Liver (tissue), 9 donors: ENCODE data around the gene DIO1. TPM values are rescaled to one million over a fixed set of nuclear protein-coding genes. Genes with fewer than 3 reads are reported as not detected.
A peak's percentile ranks its signal among the peaks of the same experiment; 100 is the strongest.

Source experiments
- DNase-seq: peaks from one replicate; pipeline ENCODE4 v3.0.0-alpha.2; 2017; ENCODE audit warnings: low spot score
- H3K27ac ChIP-seq, 2 donors: one replicate each; pipeline ENCODE4 v1.7.0; 2013; ENCODE audit warnings: inconsistent platforms in 2 of 2, low read length in 2 of 2, control low read depth in 1 of 2, low read depth in 1 of 2, mild to moderate bottlenecking in 1 of 2
- H3K27me3 ChIP-seq, 4 donors: one replicate each; pipeline versions ENCODE4 v1.6.1 to v1.7.0; 2013; ENCODE audit warnings: low read length in 3 of 4, inconsistent platforms in 1 of 4, mild to moderate bottlenecking in 1 of 4, moderate library complexity in 1 of 4; ENCODE audit not compliant: control insufficient read depth in 4 of 4, insufficient read depth in 4 of 4
- H3K36me3 ChIP-seq, 4 donors: one replicate each; pipeline versions ENCODE4 v1.6.1 to v1.7.0; 2013; ENCODE audit warnings: low read length in 3 of 4, mild to moderate bottlenecking in 3 of 4, low read depth in 1 of 4, moderate library complexity in 1 of 4; ENCODE audit not compliant: control insufficient read depth in 4 of 4, insufficient read depth in 3 of 4
- H3K4me1 ChIP-seq, 4 donors: one replicate each; pipeline versions ENCODE4 v1.6.1 to v1.7.0; 2013; ENCODE audit warnings: low read length in 3 of 4, mild to moderate bottlenecking in 3 of 4, moderate library complexity in 1 of 4; ENCODE audit not compliant: control insufficient read depth in 4 of 4, insufficient read depth in 4 of 4
- H3K4me3 ChIP-seq, 3 donors: one replicate each; pipeline versions ENCODE4 v1.6.1 to v1.7.0; 2013; ENCODE audit warnings: low read length in 3 of 3, control low read depth in 1 of 3, low read depth in 1 of 3, mild to moderate bottlenecking in 1 of 3
- H3K9ac ChIP-seq, 2 donors: one replicate each; pipeline ENCODE4 v1.7.0; 2013; ENCODE audit warnings: low read length in 2 of 2, mild to moderate bottlenecking in 2 of 2, moderate library complexity in 2 of 2, control low read depth in 1 of 2, low read depth in 1 of 2
- H3K9me3 ChIP-seq, 4 donors: one replicate each; pipeline versions ENCODE4 v1.6.1 to v1.7.0; 2013; ENCODE audit warnings: low read length in 3 of 4; ENCODE audit not compliant: control insufficient read depth in 4 of 4
- ATF3 ChIP-seq: IDR thresholded peaks from 2 replicates; pipeline ENCODE4 v1.6.1; 2016; ENCODE audit warnings: antibody characterized with exemption
- EGR1 ChIP-seq, 2 donors: IDR thresholded peaks; 2 replicates each; pipeline ENCODE4 v1.6.1; 2016 to 2018; ENCODE audit warnings: antibody characterized with exemption in 2 of 2, low read depth in 2 of 2
- FOXA1 ChIP-seq: IDR thresholded peaks from 2 replicates; pipeline ENCODE4 v1.6.1; 2016; ENCODE audit warnings: antibody characterized with exemption
- FOXA2 ChIP-seq: IDR thresholded peaks from 2 replicates; pipeline ENCODE4 v1.6.1; 2016; ENCODE audit warnings: antibody characterized with exemption
- GABPA ChIP-seq, 2 donors: IDR thresholded peaks in 1 of 2; conservative IDR thresholded peaks in 1 of 2; 2 replicates each; pipeline ENCODE4 v1.6.1; 2016; ENCODE audit warnings: antibody characterized with exemption in 2 of 2, mild to moderate bottlenecking in 1 of 2, moderate library complexity in 1 of 2
- HNF4A ChIP-seq, 2 donors: conservative IDR thresholded peaks; 2 replicates each; pipeline ENCODE4 v1.6.1; 2016; ENCODE audit warnings: antibody characterized with exemption in 2 of 2, mild to moderate bottlenecking in 2 of 2
- HNF4G ChIP-seq: IDR thresholded peaks from 2 replicates; pipeline ENCODE4 v1.6.1; 2016; ENCODE audit warnings: antibody characterized with exemption
- JUND ChIP-seq, 2 donors: IDR thresholded peaks; 2 replicates each; pipeline ENCODE4 v1.6.1; 2016; ENCODE audit warnings: antibody characterized with exemption in 2 of 2
- MAX ChIP-seq: IDR thresholded peaks from 2 replicates; pipeline ENCODE4 v1.6.1; 2016; ENCODE audit warnings: antibody characterized with exemption
- NR2F2 ChIP-seq: IDR thresholded peaks from 2 replicates; pipeline ENCODE4 v1.6.1; 2016; ENCODE audit warnings: antibody characterized with exemption
- RAD21 ChIP-seq, 2 donors: IDR thresholded peaks; 2 replicates each; pipeline ENCODE4 v1.6.1; 2016; ENCODE audit warnings: antibody characterized with exemption in 2 of 2, mild to moderate bottlenecking in 2 of 2
- REST ChIP-seq: IDR thresholded peaks from 2 replicates; pipeline ENCODE4 v1.6.1; 2016; ENCODE audit warnings: antibody characterized with exemption, mild to moderate bottlenecking
- RXRA ChIP-seq, 2 donors: IDR thresholded peaks; 2 replicates each; pipeline ENCODE4 v1.6.1; 2017 to 2018; ENCODE audit warnings: antibody characterized with exemption in 2 of 2, mild to moderate bottlenecking in 1 of 2
- SP1 ChIP-seq: IDR thresholded peaks from 2 replicates; pipeline ENCODE4 v1.6.1; 2018; ENCODE audit warnings: antibody characterized with exemption, mild to moderate bottlenecking
- TAF1 ChIP-seq: conservative IDR thresholded peaks from 2 replicates; pipeline ENCODE4 v1.6.1; 2016; ENCODE audit warnings: antibody characterized with exemption, mild to moderate bottlenecking
- YY1 ChIP-seq: IDR thresholded peaks from 2 replicates; pipeline ENCODE4 v1.6.1; 2016; ENCODE audit warnings: antibody characterized with exemption, mild to moderate bottlenecking
- ZBTB33 ChIP-seq: IDR thresholded peaks from 2 replicates; pipeline ENCODE4 v1.6.1; 2016; ENCODE audit warnings: antibody characterized with exemption
- WGBS: extraction: QIAGEN DNeasy Blood & Tissue Kit; methylation state at CpG from one replicate; pipeline ENCODE4 v1.1.7; 2013; 5-methylcytosine and 5-hydroxymethylcytosine counted together
- polyA plus RNA-seq, 2 donors: library from polyadenylated mRNA; stranded (reverse) in 1 of 2; unstranded in 1 of 2; fragments of 200-250 nt in 1 of 2; fragments of >200 nt in 1 of 2; fragmentation: Nextera tagmentation in 1 of 2; extraction: Ambion mirVana in 1 of 2; gene quantifications; one replicate each; pipeline versions ENCODE4 v1.2.1 to v1.2.3, GENCODE V29; 2013 to 2015
- total RNA-seq, 2 donors: library from RNA; depleted of rRNA; stranded (reverse); fragments of >200 nt; gene quantifications; one replicate each; pipeline ENCODE4 v1.2.3, GENCODE V29; 2014
- TF ChIP-seq, protein P1 (sequence below): fragments of 150-350 bp; IDR thresholded peaks from 2 replicates; pipeline ENCODE4 v1.5.1; 2017; ENCODE audit warnings: improper control_type of control experiment, low read depth, low read length; ENCODE audit not compliant: missing input control
- donor health status: healthy.
- donor health status: healthy.
- donor health status: healthy.
- donor health status: healthy.
- donor health status: healthy.

Gene DIO1
- total and polyA plus RNA-seq, 4 donors, result 23.9 to 176 (median 95.6) TPM

DNA sequence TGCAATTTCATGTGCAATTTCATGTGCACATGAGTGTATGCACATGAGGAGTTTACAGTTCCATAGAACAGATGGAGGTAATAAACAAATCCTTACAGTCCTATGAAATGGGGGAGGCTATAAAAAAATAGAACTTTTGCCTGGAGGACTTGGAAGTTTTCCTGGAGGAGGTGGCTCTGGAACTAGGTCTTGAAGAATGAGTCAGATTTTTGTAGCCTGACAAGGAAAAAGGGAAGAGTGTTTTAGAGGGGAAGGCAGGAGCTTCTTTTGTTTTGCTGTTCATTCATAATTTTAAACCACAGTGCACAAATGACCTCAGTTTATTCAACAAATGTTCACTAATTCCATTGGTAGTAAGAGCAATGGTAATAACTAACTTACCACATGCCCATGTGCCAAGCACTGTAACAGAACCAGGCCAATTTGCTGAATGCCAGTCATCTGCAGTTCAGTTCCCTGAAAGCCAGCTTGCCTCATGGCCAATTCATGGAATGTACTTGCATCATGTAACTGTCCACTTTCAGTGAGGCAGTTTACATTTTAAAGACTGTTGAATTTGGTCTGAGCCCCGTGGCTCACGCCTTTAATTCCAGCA lies 2.7 kb downstream of the DIO1 start:
- TF ChIP-seq GABPA (IDR thresholded peaks at IDR 0.05 in 1 of 2, conservative IDR thresholded peaks at IDR 0.05 in 1 of 2) (no peak), HNF4A (conservative IDR thresholded peaks at IDR 0.05) (peak; percentile 63 to 70), YY1 (no peak), ATF3 (peak; percentile 92), SP1 (peak; percentile 58), REST (no peak), MAX (peak; percentile 76), HNF4G (no peak), JUND (IDR thresholded peaks at IDR 0.05) (peak; percentile 19 to 58), RXRA (IDR thresholded peaks at IDR 0.05) (peak; percentile 84 to 86), NR2F2 (no peak), RAD21 (IDR thresholded peaks at IDR 0.05) (peak in 1 of 2 donors; percentile 39), TAF1 (peak; percentile 39), FOXA2 (no peak), ZBTB33 (no peak), FOXA1 (no peak), EGR1 (IDR thresholded peaks at IDR 0.05; ENCODE audit: low read depth in 2 of 2) (no peak)
- TF ChIP-seq, protein P1, sequence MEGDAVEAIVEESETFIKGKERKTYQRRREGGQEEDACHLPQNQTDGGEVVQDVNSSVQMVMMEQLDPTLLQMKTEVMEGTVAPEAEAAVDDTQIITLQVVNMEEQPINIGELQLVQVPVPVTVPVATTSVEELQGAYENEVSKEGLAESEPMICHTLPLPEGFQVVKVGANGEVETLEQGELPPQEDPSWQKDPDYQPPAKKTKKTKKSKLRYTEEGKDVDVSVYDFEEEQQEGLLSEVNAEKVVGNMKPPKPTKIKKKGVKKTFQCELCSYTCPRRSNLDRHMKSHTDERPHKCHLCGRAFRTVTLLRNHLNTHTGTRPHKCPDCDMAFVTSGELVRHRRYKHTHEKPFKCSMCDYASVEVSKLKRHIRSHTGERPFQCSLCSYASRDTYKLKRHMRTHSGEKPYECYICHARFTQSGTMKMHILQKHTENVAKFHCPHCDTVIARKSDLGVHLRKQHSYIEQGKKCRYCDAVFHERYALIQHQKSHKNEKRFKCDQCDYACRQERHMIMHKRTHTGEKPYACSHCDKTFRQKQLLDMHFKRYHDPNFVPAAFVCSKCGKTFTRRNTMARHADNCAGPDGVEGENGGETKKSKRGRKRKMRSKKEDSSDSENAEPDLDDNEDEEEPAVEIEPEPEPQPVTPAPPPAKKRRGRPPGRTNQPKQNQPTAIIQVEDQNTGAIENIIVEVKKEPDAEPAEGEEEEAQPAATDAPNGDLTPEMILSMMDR, result no peak
- Histone ChIP-seq H3K27ac (peak overlapping the region; percentile 63 to 73), H3K9me3 (no peaks in the 10 kb centered on the region), H3K9ac (peak overlapping the region; percentile 4 to 6), H3K4me1 (peaks cover 12 to 62% (median 53%) of the 10 kb centered on the region in 4 donors), H3K4me3 (peak overlapping the region in 1 of 3 donors; percentile 84), H3K36me3 (no peaks in the 10 kb centered on the region), H3K27me3 (no peaks in the 10 kb centered on the region)
- 29% methylated on average over 2 of the region's 2 CpGs for WGBS
- DNase-seq, result no peak
